K562 (cell line): ENCODE results near the gene TUT1. TPM values are rescaled to one million over a fixed set of nuclear protein-coding genes. Genes with fewer than 3 reads are reported as not detected.

Experiments
- ATAC-seq: fragments of 200-7000 bp; cut with Tn5 transposase; 3 replicates; pipeline ENCODE4 v1.9.1; 2020; ENCODE audit warnings: moderate library complexity
- BruUV-seq: library from RNA; stranded (reverse); fragments of 400-500 nt; replicated peaks from 2 replicates; lab custom pipeline; 2021; lab: Mats Ljungman, UMichigan
- CTCF ChIA-PET: fragments of 300-600 bp; formaldehyde crosslinking; extraction: SDS; loops from one replicate; lab custom pipeline; 2021; ENCODE audit warnings: low intra/inter-chr PET ratio; lab: Yijun Ruan, JAX
- POLR2A ChIA-PET: fragments of 300-600, 350-650 bp; sonication (Branson Sonifier 250); formaldehyde crosslinking; extraction: SDS; loops from one replicate; lab custom pipeline; 2021; ENCODE audit warnings: antibody characterized with exemption, inconsistent platforms; lab: Yijun Ruan, JAX
- DNase-seq, 4 experiments: peaks; one replicate each; pipeline versions ENCODE4 v3.0.0 to v3.0.0-alpha.2; 2011 to 2018; ENCODE audit warnings: low spot score in 3 of 4, mixed read lengths in 3 of 4; ENCODE audit errors: extremely low read depth in 1 of 4
- FAIRE-seq: peaks from 2 replicates; lab custom pipeline; 2011; peaks lifted over from hg19 to GRCh38; lab: Jason Lieb, UNC
- H2AFZ ChIP-seq: 2 replicates; pipeline ENCODE4 v1.6.0; 2011; ENCODE audit warnings: low read depth, low read length, control low read depth, inconsistent platforms
- H3K27ac ChIP-seq: fragments of 200-600 bp; 3 replicates; pipeline ENCODE4 v1.8.0; 2011; ENCODE audit warnings: low read depth, mild to moderate bottlenecking, control low read depth, inconsistent platforms, low read length, moderate library complexity, mixed read lengths; ENCODE audit errors: extremely low read depth
- H3K27me3 ChIP-seq, 2 experiments: fragments of 300-600 bp in 1 of 2; 2 replicates in 1 of 2; 3 replicates in 1 of 2; pipeline versions ENCODE4 v1.6.0 to v1.8.0; 2011; ENCODE audit warnings: inconsistent platforms in 2 of 2, low read length in 2 of 2, mild to moderate bottlenecking in 1 of 2, mixed read lengths in 1 of 2, moderate library complexity in 1 of 2; ENCODE audit not compliant: control insufficient read depth in 2 of 2, insufficient read depth in 2 of 2
- H3K36me3 ChIP-seq: fragments of 300-600 bp; 3 replicates; pipeline ENCODE4 v1.8.0; 2011; ENCODE audit warnings: mild to moderate bottlenecking, low read length, inconsistent platforms; ENCODE audit not compliant: control insufficient read depth, insufficient read depth
- H3K4me1 ChIP-seq, 2 experiments: fragments of 200-600 bp in 1 of 2; replicated peaks in 1 of 2; 2 replicates in 1 of 2; 3 replicates in 1 of 2; pipeline versions ENCODE4 v1.5.1 to v1.8.0; 2011; ENCODE audit warnings: inconsistent platforms in 2 of 2, low read length in 2 of 2, mild to moderate bottlenecking in 1 of 2, mixed read lengths in 1 of 2, moderate library complexity in 1 of 2; ENCODE audit not compliant: control insufficient read depth in 2 of 2, insufficient read depth in 2 of 2
- H3K4me2 ChIP-seq: 2 replicates; pipeline ENCODE4 v1.6.1; 2011; ENCODE audit warnings: low read length, control low read depth, inconsistent platforms, mixed read lengths; ENCODE audit not compliant: insufficient read depth
- H3K4me3 ChIP-seq: fragments of 200-600 bp; sonication (generic), shearing (Covaris generic); 2 replicates; pipeline ENCODE4 v1.5.1; 2016; ENCODE audit warnings: control low read depth, inconsistent platforms
- H3K79me2 ChIP-seq: fragments of 200-600 bp; 3 replicates; pipeline ENCODE4 v1.8.0; 2011; ENCODE audit warnings: low read length, inconsistent platforms; ENCODE audit not compliant: control insufficient read depth, insufficient read depth
- H3K9ac ChIP-seq, 2 experiments: 2 replicates each; pipeline versions ENCODE4 v1.6.0 to v1.6.1; 2011; ENCODE audit warnings: low read depth in 2 of 2, low read length in 2 of 2, control low read depth in 1 of 2, inconsistent platforms in 1 of 2, mild to moderate bottlenecking in 1 of 2, mixed read lengths in 1 of 2; ENCODE audit not compliant: insufficient read depth in 1 of 2
- H3K9me1 ChIP-seq: one replicate; pipeline ENCODE4 v1.6.0; 2011; ENCODE audit warnings: inconsistent platforms, mild to moderate bottlenecking, low read length, moderate library complexity; ENCODE audit not compliant: control insufficient read depth, insufficient read depth
- H3K9me3 ChIP-seq: replicated peaks from 2 replicates; pipeline ENCODE4 v1.5.1; 2011; ENCODE audit warnings: low read depth, low read length, inconsistent platforms; ENCODE audit not compliant: control insufficient read depth, insufficient read depth
- H4K20me1 ChIP-seq: replicated peaks from 2 replicates; pipeline ENCODE4 v1.6.1; 2011; ENCODE audit warnings: low read length, inconsistent platforms, mixed read lengths; ENCODE audit not compliant: control insufficient read depth, insufficient read depth
- ELF1 ChIP-seq: fragments of 200-800 bp; sonication (Bioruptor generic); IDR thresholded peaks from 2 replicates; pipeline ENCODE4 v1.6.1; 2016; ENCODE audit warnings: missing genetic modification characterization, missing compliant biosample characterization
- ERF ChIP-seq: fragments of 450-650 bp; formaldehyde crosslinking; IDR thresholded peaks from 2 replicates; pipeline ENCODE4 v1.4.0; 2020; ENCODE audit warnings: mild to moderate bottlenecking, mixed read lengths
- ETV1 ChIP-seq: fragments of 450-650 bp; conservative IDR thresholded peaks from 2 replicates; pipeline ENCODE4 v1.6.1; 2016; ENCODE audit warnings: missing genetic modification characterization, control low read depth, low read depth, missing compliant biosample characterization
- FOXJ3 ChIP-seq: sonication (generic); formaldehyde crosslinking; IDR thresholded peaks from 2 replicates; pipeline ENCODE4 v1.4.0; 2020; ENCODE audit warnings: mild to moderate bottlenecking, missing genetic modification reagents
- IRF9 ChIP-seq: fragments of 450-650 bp; IDR thresholded peaks from 2 replicates; pipeline ENCODE4 v1.6.1; 2016; ENCODE audit warnings: missing biosample characterization, missing genetic modification characterization
- KDM5B ChIP-seq: fragments of 200-600 bp; sonication (generic); IDR thresholded peaks from 2 replicates; pipeline ENCODE4 v1.6.1; 2012; ENCODE audit warnings: low read depth, mild to moderate bottlenecking, moderate library complexity, low read length, control low read depth, inconsistent platforms; ENCODE audit not compliant: insufficient replicate concordance
- NR2F6 ChIP-seq: fragments of 450-650 bp; formaldehyde crosslinking; IDR thresholded peaks from 2 replicates; pipeline ENCODE4 v1.4.0; 2020; ENCODE audit warnings: mild to moderate bottlenecking
- PBX2 ChIP-seq, 2 experiments: IDR thresholded peaks in 1 of 2; conservative IDR thresholded peaks in 1 of 2; 2 replicates each; pipeline ENCODE4 v1.6.1; 2016; ENCODE audit warnings: low read depth in 2 of 2, mild to moderate bottlenecking in 1 of 2, missing compliant biosample characterization in 1 of 2, missing genetic modification characterization in 1 of 2, moderate library complexity in 1 of 2
- SAP30 ChIP-seq: fragments of 200-600 bp; sonication (generic); IDR thresholded peaks from 2 replicates; pipeline ENCODE4 v1.6.1; 2012; ENCODE audit warnings: borderline replicate concordance, low read depth, mild to moderate bottlenecking, moderate library complexity, low read length, control low read depth, inconsistent platforms; ENCODE audit not compliant: insufficient read depth, poor library complexity, severe bottlenecking
- SMAD1 ChIP-seq: fragments of 150-350 bp; IDR thresholded peaks from 2 replicates; pipeline ENCODE4 v1.6.1; 2014; ENCODE audit warnings: low read length, low read depth; ENCODE audit not compliant: partially characterized antibody
- SREBF2 ChIP-seq: sonication (generic); formaldehyde crosslinking; IDR thresholded peaks from 2 replicates; pipeline ENCODE4 v1.4.0; 2020; ENCODE audit warnings: mild to moderate bottlenecking, missing genetic modification reagents
- TRIM24 ChIP-seq, 2 experiments: fragments of 450-650 bp; IDR thresholded peaks; 2 replicates each; pipeline ENCODE4 v1.6.1; 2016
- ZEB2 ChIP-seq: fragments of 450-650 bp; IDR thresholded peaks from 2 replicates; pipeline ENCODE4 v1.6.1; 2016
- ZKSCAN1 ChIP-seq: fragments of 150-350 bp; IDR thresholded peaks from 2 replicates; pipeline ENCODE4 v1.6.1; 2016; ENCODE audit warnings: low read depth, low read length
- ZNF143 ChIP-seq: sonication (generic); formaldehyde crosslinking; IDR thresholded peaks from 2 replicates; pipeline ENCODE4 v1.9.0; 2022; ENCODE audit warnings: mild to moderate bottlenecking, missing genetic modification reagents
- ZNF655 ChIP-seq: fragments of 250-450 bp; sonication (Bioruptor Pico); IDR thresholded peaks from 2 replicates; pipeline ENCODE4 v1.5.0; 2021
- WGBS: fragments of 100-300 bp; shearing (Covaris generic); methylation state at CpG from one replicate; pipeline ENCODE4 v1.1.6; 2016; ENCODE audit warnings: low coverage, mixed read lengths; ENCODE audit not compliant: insufficient coverage; ENCODE audit errors: missing lambda C conversion rate; 5-methylcytosine and 5-hydroxymethylcytosine counted together
- in situ Hi-C: fragments of 300-500 bp; cut with MboI; formaldehyde crosslinking; loops from 4 replicates; pipeline ENCODE4 v1.15.0; 2018; ENCODE audit warnings: inconsistent platforms, mixed read lengths
- intact Hi-C: fragments of 100-400 bp; cut with micrococcal nuclease; formaldehyde crosslinking; loops from 2 replicates; pipeline ENCODE4 v1.14.2; 2022
- polyA plus RNA-seq, 8 experiments: library from polyadenylated mRNA; depleted of rRNA in 4 of 8; stranded (reverse) in 5 of 8; unstranded in 3 of 8; fragments of >200 nt; fragmentation: Nextera tagmentation in 2 of 8; fragmentation: Illumina TruSeq in 1 of 8; extraction: Ambion mirVana in 2 of 8; extraction: Trizol in 1 of 8; gene quantifications; 2 replicates each; pipeline versions ENCODE4 v1.2.1 to v1.2.3, GENCODE V29; 2011 to 2014; ENCODE audit warnings: inconsistent platforms in 1 of 8, missing spikeins in 1 of 8
- total RNA-seq, 7 experiments: library from RNA; depleted of rRNA in 6 of 7; stranded (reverse); fragments of >200 nt in 6 of 7; fragmentation: Illumina TruSeq in 2 of 7; extraction: Trizol in 2 of 7; gene quantifications; 2 replicates each; pipeline versions ENCODE4 v1.2.1 to v1.2.3, GENCODE V29; 2011 to 2021; ENCODE audit warnings: low replicate concordance in 1 of 7

The TUT1 gene
- total and polyA plus RNA-seq, 9 of the 15 experiments (the other 6 are each of a cell fraction or from before 2014, with no cell fraction given), result 0.66 to 44.3 (median 15.7) TPM

GRCh38 chr11:62601122-62601371 lies 9.7 kb upstream of the TUT1 start:
- Histone ChIP-seq H4K20me1 (no peaks in the 10 kb centered on the region), H3K27ac (peak overlapping the region; percentile 97), H3K36me3 (peaks cover 72% of the 10 kb centered on the region), H3K27me3 (no peaks in the 10 kb centered on the region), H3K4me1 (peaks cover 14 to 42% of the 10 kb centered on the region in 2 experiments; a peak in 4 of 5 replicates), H2AFZ (peak overlapping the region; percentile 78), H3K4me3 (peak overlapping the region; percentile 95), H3K9me3 (no peaks in the 10 kb centered on the region), H3K9me1 (no peaks in the 10 kb centered on the region), H3K9ac (peak overlapping the region; percentile 95 to 100), H3K79me2 (peaks cover 46% of the 10 kb centered on the region), H3K4me2 (peak overlapping the region; percentile 95)
- FAIRE-seq, result no peak
- WGBS, result 0% methylated on average over 14 of the region's 30 CpGs
- peak in 3 of 4 experiments; percentile 43 to 60 (median 56) for DNase-seq
- no peak; the same call in 2 of the 3 replicates for ATAC-seq
- BruUV-seq, result no TSS peak
- ChIA-PET CTCF (no interaction called here), POLR2A (interaction anchor here (0.6 to 2.7 kb wide), 15 partner anchors 9 to 255 kb away, joined by 3 to 45 read pairs (median 6); partner anchors contain the start of genes B3GAT3, C11orf98, CSKMT and EEF1G)
- intact Hi-C loops, result loop anchor here (5.0 kb wide), 1 partner anchor 71 kb away; the partner anchor contains the start of genes LBHD1 and UQCC3
- in situ Hi-C loops, result no loop called here
- peak; percentile 40 for TF ChIP-seq KDM5B
- TF ChIP-seq SAP30, result peak; percentile 15
- no peak for TF ChIP-seq ZNF655 (CRISPR knock-in tag)
- no peak for TF ChIP-seq IRF9 (tag)
- TF ChIP-seq ETV1 (tag), result 0 out of 2 replicates have a peak, but pooled peaks have one; percentile 16
- TF ChIP-seq TRIM24 (IDR thresholded peaks at IDR 0.05), result 0 out of 4 replicates have a peak, but pooled peaks of 1 of the 2 experiments have one; percentile 30
- TF ChIP-seq ZEB2, result no peak
- TF ChIP-seq SMAD1, result peak; percentile 1
- no peak for TF ChIP-seq FOXJ3 (CRISPR knock-in tag)
- no peak for TF ChIP-seq SREBF2 (CRISPR knock-in tag)
- no peak for TF ChIP-seq ZNF143
- TF ChIP-seq NR2F6 (CRISPR knock-in tag), result no peak
- no peak for TF ChIP-seq PBX2 (CRISPR knock-in tag; IDR thresholded peaks at IDR 0.05; ENCODE audit: low read depth)
- no peak for TF ChIP-seq PBX2 (tag; conservative IDR thresholded peaks at IDR 0.05; ENCODE audit: low read depth)
- TF ChIP-seq ZKSCAN1, result no peak
- peak; percentile 52; the same call in 1 of the 2 replicates for TF ChIP-seq ELF1 (tag)
- peak; percentile 14; the same call in 1 of the 2 replicates for TF ChIP-seq ERF (CRISPR knock-in tag)
